ENCODE data around the gene INTS6.
"Not testable (repeated sequence)": the region's sequence is repeated elsewhere in the genome, so short reads cannot be mapped to it uniquely, and the experiment has no call there.

Gene INTS6

GRCh38 chr13:51415339-51415738 is 37.5 kb downstream of the INTS6 start:
- not testable (repeated sequence) for H3K36me3 ChIP-seq (ENCODE audit: control insufficient read depth, insufficient read depth, low read length); DNase-seq (ENCODE audit: low read depth, low spot score); H3K9me3 ChIP-seq (ENCODE audit: control insufficient read depth, insufficient read depth, low read length); H3K27me3 ChIP-seq (ENCODE audit: control insufficient read depth, insufficient read depth, low read length); H3K27ac ChIP-seq (ENCODE audit: low read length); H3K4me1 ChIP-seq (ENCODE audit: control insufficient read depth, insufficient read depth, low read length); H3K4me3 ChIP-seq (ENCODE audit: low read length)
- no CpG with 5 or more reads among the region's 1 CpG for WGBS (ENCODE audit: insufficient coverage, insufficient read length)

GRCh38 chr13:51412431-51412830 is 40.4 kb downstream of the INTS6 start:
- Histone ChIP-seq H3K27ac (ENCODE audit: low read length) (no peak overlapping the region), H3K27me3 (ENCODE audit: control insufficient read depth, insufficient read depth, low read length) (no peaks in the 10 kb centered on the region), H3K9me3 (ENCODE audit: control insufficient read depth, insufficient read depth, low read length) (no peaks in the 10 kb centered on the region), H3K36me3 (ENCODE audit: control insufficient read depth, insufficient read depth, low read length) (no peaks in the 10 kb centered on the region; the same call in 1 of the 2 replicates), H3K4me3 (ENCODE audit: low read length) (no peak overlapping the region), H3K4me1 (ENCODE audit: control insufficient read depth, insufficient read depth, low read length) (no peaks in the 10 kb centered on the region)
- no CpG with 5 or more reads among the region's 3 CpGs for WGBS (ENCODE audit: insufficient coverage, insufficient read length)
- DNase-seq (ENCODE audit: low read depth, low spot score) = no peak

- Histone ChIP-seq H3K9me3 (ENCODE audit: control insufficient read depth, insufficient read depth, low read length) (no peaks in the 10 kb centered on the region), H3K27ac (ENCODE audit: low read length) (no peak overlapping the region), H3K4me1 (ENCODE audit: control insufficient read depth, insufficient read depth, low read length) (no peaks in the 10 kb centered on the region), H3K4me3 (ENCODE audit: low read length) (no peak overlapping the region), H3K27me3 (ENCODE audit: control insufficient read depth, insufficient read depth, low read length) (no peaks in the 10 kb centered on the region), H3K36me3 (ENCODE audit: control insufficient read depth, insufficient read depth, low read length) (no peaks in the 10 kb centered on the region)
- WGBS (ENCODE audit: insufficient coverage, insufficient read length) = 100% methylated on average over 1 of the region's 2 CpGs
- no peak for DNase-seq (ENCODE audit: low read depth, low spot score)
Measured at GRCh38 chr13:51405176-51405575, 47.7 kb downstream of the INTS6 start.

GRCh38 chr13:51397262-51397941 is 55.4 kb downstream of the INTS6 start:
- Histone ChIP-seq H3K27me3 (ENCODE audit: control insufficient read depth, insufficient read depth, low read length) (no peaks in the 10 kb centered on the region), H3K36me3 (ENCODE audit: control insufficient read depth, insufficient read depth, low read length) (no peaks in the 10 kb centered on the region), H3K27ac (ENCODE audit: low read length) (no peak overlapping the region), H3K9me3 (ENCODE audit: control insufficient read depth, insufficient read depth, low read length) (no peaks in the 10 kb centered on the region), H3K4me1 (ENCODE audit: control insufficient read depth, insufficient read depth, low read length) (no peaks in the 10 kb centered on the region), H3K4me3 (ENCODE audit: low read length) (no peak overlapping the region)
- no peak for DNase-seq (ENCODE audit: low read depth, low spot score)
- no CpG with 5 or more reads among the region's 6 CpGs for WGBS (ENCODE audit: insufficient coverage, insufficient read length)

DNA sequence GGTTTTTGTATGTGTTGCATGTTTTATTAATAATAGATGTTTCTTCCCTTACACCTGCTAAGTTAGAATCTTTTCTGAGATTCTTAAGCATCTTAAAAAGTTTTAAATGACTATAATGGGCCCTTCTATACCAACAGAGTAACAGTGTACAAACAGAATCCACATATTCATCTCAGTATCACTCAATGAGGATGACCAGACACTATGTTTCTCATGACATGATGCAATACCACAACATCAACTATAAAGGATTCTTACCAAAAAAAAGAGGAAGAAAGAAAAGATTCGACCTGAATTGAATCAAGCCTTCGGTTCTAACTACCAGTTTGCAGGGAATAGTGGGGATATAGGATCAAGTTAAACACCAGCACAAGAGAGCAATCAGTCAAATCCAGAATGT is 56.5 kb downstream of the INTS6 start:
- no peaks in the 10 kb centered on the region for H3K27me3 ChIP-seq (ENCODE audit: control insufficient read depth, insufficient read depth, low read length)
- no peaks in the 10 kb centered on the region for H3K36me3 ChIP-seq (ENCODE audit: control insufficient read depth, insufficient read depth, low read length)
- no CpG with 5 or more reads among the region's 2 CpGs for WGBS (ENCODE audit: insufficient coverage, insufficient read length)
- H3K9me3 ChIP-seq (ENCODE audit: control insufficient read depth, insufficient read depth, low read length) = no peaks in the 10 kb centered on the region
- H3K27ac ChIP-seq (ENCODE audit: low read length) = no peak overlapping the region
- no peak overlapping the region for H3K4me3 ChIP-seq (ENCODE audit: low read length)
- no peak for DNase-seq (ENCODE audit: low read depth, low spot score)
- no peaks in the 10 kb centered on the region for H3K4me1 ChIP-seq (ENCODE audit: control insufficient read depth, insufficient read depth, low read length)

DNA sequence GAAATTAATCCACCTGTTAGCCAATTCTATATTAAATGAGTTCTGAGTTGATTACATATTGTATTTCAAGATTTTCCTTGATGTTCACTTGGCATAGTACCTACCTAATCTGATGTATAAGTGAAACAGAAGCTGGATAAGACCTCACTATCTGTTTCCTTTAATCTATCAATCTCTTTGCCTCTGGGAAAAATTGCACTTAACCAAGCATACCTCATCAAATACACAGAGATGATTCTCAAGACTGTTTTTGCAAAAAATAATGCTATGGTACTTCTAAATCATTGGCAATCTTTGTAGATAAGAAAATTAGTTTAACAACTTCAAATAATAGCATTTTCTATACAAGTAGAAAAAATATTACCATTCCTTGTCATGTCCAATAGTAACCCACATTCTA is 58.1 kb downstream of the INTS6 start:
- Histone ChIP-seq H3K27me3 (ENCODE audit: control insufficient read depth, insufficient read depth, low read length) (no peaks in the 10 kb centered on the region), H3K4me1 (ENCODE audit: control insufficient read depth, insufficient read depth, low read length) (no peaks in the 10 kb centered on the region), H3K9me3 (ENCODE audit: control insufficient read depth, insufficient read depth, low read length) (no peaks in the 10 kb centered on the region), H3K4me3 (ENCODE audit: low read length) (no peak overlapping the region), H3K27ac (ENCODE audit: low read length) (no peak overlapping the region), H3K36me3 (ENCODE audit: control insufficient read depth, insufficient read depth, low read length) (no peaks in the 10 kb centered on the region)
- DNase-seq (ENCODE audit: low read depth, low spot score) = no peak

DNA sequence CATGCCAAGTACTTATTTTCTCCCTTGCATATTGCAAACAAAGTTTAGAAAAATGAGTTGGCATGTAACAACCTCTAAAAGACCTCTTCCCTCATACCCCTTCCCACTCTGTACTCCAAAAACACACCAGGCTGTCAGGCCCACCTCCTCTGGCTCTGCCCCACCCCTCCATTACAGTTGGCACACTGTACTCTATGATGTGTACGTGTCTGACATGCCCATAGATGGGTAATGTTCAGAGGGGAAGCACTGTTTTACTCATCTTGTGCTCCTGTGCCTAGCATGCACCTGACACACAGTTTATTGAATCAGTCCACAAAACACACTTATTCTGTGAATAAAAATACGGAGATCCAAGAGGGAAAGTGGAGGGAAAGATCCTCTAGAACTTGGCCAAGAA is 67.7 kb downstream of the INTS6 start:
- no peak for DNase-seq (ENCODE audit: low read depth, low spot score)
- H3K4me3 ChIP-seq (ENCODE audit: low read length) = no peak overlapping the region

GRCh38 chr13:51380269-51380668 is 72.6 kb downstream of the INTS6 start:
- Histone ChIP-seq H3K27ac (ENCODE audit: low read length) (no peak overlapping the region), H3K27me3 (ENCODE audit: control insufficient read depth, insufficient read depth, low read length) (no peaks in the 10 kb centered on the region), H3K4me1 (ENCODE audit: control insufficient read depth, insufficient read depth, low read length) (no peaks in the 10 kb centered on the region), H3K4me3 (ENCODE audit: low read length) (no peak overlapping the region), H3K9me3 (ENCODE audit: control insufficient read depth, insufficient read depth, low read length) (no peaks in the 10 kb centered on the region), H3K36me3 (ENCODE audit: control insufficient read depth, insufficient read depth, low read length) (no peaks in the 10 kb centered on the region; the same call in 1 of the 2 replicates)
- 100% methylated on average over 1 of the region's 4 CpGs for WGBS (ENCODE audit: insufficient coverage, insufficient read length)
- no peak for DNase-seq (ENCODE audit: low read depth, low spot score)

More for the DNA sequence above, 67.7 kb downstream of the INTS6 start:
- Histone ChIP-seq H3K9me3 (ENCODE audit: control insufficient read depth, insufficient read depth, low read length) (no peaks in the 10 kb centered on the region), H3K36me3 (ENCODE audit: control insufficient read depth, insufficient read depth, low read length) (no peaks in the 10 kb centered on the region; the same call in 1 of the 2 replicates), H3K27me3 (ENCODE audit: control insufficient read depth, insufficient read depth, low read length) (no peaks in the 10 kb centered on the region), H3K27ac (ENCODE audit: low read length) (no peak overlapping the region), H3K4me1 (ENCODE audit: control insufficient read depth, insufficient read depth, low read length) (no peaks in the 10 kb centered on the region)
- WGBS (ENCODE audit: insufficient coverage, insufficient read length) = no CpG with 5 or more reads among the region's 2 CpGs

DNA sequence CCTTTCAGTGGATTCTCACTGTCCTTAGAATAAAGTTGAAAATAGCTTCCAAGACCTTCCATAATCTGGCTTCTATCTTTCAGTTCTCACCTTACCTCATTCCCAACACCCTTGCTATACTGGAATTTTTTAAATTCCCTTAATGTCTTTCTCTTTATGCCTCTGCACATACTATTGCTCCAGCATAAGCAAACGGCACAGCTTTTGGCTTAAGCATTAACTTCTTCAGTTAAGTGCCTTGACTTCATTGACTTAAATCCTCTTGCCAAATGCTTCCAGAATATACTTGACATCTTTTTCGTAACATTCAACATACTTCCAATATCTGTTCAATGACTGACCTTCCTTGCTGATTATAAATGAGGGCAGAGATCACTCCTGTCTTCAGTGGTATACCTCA is 79.4 kb downstream of the INTS6 start:
- Histone ChIP-seq H3K27me3 (ENCODE audit: control insufficient read depth, insufficient read depth, low read length) (no peaks in the 10 kb centered on the region), H3K27ac (ENCODE audit: low read length) (no peak overlapping the region), H3K36me3 (ENCODE audit: control insufficient read depth, insufficient read depth, low read length) (peaks cover 7% of the 10 kb centered on the region; the same call in 1 of the 2 replicates), H3K4me1 (ENCODE audit: control insufficient read depth, insufficient read depth, low read length) (peaks cover 5% of the 10 kb centered on the region; the same call in 1 of the 2 replicates), H3K4me3 (ENCODE audit: low read length) (no peak overlapping the region), H3K9me3 (ENCODE audit: control insufficient read depth, insufficient read depth, low read length) (no peaks in the 10 kb centered on the region)
- 100% methylated on average over 1 of the region's 2 CpGs for WGBS (ENCODE audit: insufficient coverage, insufficient read length)
- DNase-seq (ENCODE audit: low read depth, low spot score) = no peak

GRCh38 chr13:51371768-51372399 is 81.0 kb downstream of the INTS6 start:
- Histone ChIP-seq H3K4me3 (ENCODE audit: low read length) (no peak overlapping the region), H3K36me3 (ENCODE audit: control insufficient read depth, insufficient read depth, low read length) (peaks cover 7% of the 10 kb centered on the region; the same call in 1 of the 2 replicates), H3K9me3 (ENCODE audit: control insufficient read depth, insufficient read depth, low read length) (no peaks in the 10 kb centered on the region), H3K27me3 (ENCODE audit: control insufficient read depth, insufficient read depth, low read length) (no peaks in the 10 kb centered on the region), H3K27ac (ENCODE audit: low read length) (no peak overlapping the region), H3K4me1 (ENCODE audit: control insufficient read depth, insufficient read depth, low read length) (peaks cover 5% of the 10 kb centered on the region; the same call in 1 of the 2 replicates)
- DNase-seq (ENCODE audit: low read depth, low spot score) = no peak
- WGBS (ENCODE audit: insufficient coverage, insufficient read length) = 100% methylated on average over 1 of the region's 6 CpGs

DNA sequence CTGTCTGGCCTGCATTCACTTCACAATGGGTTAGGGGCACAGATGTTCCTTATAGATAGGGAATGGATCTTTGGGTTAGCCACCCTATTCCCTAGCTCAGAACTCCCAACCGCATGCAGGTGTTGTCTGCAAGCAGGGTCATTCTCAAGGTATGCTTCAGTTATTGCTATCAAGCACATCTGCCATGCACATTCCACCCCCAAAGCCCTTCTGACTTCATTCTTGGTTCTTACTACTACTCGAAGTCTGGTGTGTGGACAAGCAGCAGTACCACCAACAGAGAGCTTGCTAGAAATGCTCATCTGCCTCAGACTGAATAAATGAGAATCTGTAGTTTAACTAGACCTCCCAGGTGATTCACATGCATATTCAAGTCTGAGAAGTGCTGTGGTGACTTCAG is 82.0 kb downstream of the INTS6 start:
- peaks cover 7% of the 10 kb centered on the region; the same call in 1 of the 2 replicates for H3K36me3 ChIP-seq (ENCODE audit: control insufficient read depth, insufficient read depth, low read length)
- H3K27me3 ChIP-seq (ENCODE audit: control insufficient read depth, insufficient read depth, low read length) = no peaks in the 10 kb centered on the region
- no peak overlapping the region for H3K4me3 ChIP-seq (ENCODE audit: low read length)
- no peak overlapping the region for H3K27ac ChIP-seq (ENCODE audit: low read length)
- WGBS (ENCODE audit: insufficient coverage, insufficient read length) = no CpG with 5 or more reads among the region's 2 CpGs
- H3K4me1 ChIP-seq (ENCODE audit: control insufficient read depth, insufficient read depth, low read length) = peaks cover 5% of the 10 kb centered on the region; the same call in 1 of the 2 replicates
- DNase-seq (ENCODE audit: low read depth, low spot score) = no peak
- H3K9me3 ChIP-seq (ENCODE audit: control insufficient read depth, insufficient read depth, low read length) = no peaks in the 10 kb centered on the region

Measured in iPS DF 6.9 (cell line).